ENCODE results near the gene DCP1B.
"Not testable (repeated sequence)": the region's sequence is repeated elsewhere in the genome, so short reads cannot be mapped to it uniquely, and the experiment has no call there.

DCP1B gene

GRCh38 chr12:1974812-1975211, 29.4 kb downstream of the DCP1B start:
- DNase-seq (ENCODE audit: low spot score): no peak

GRCh38 chr12:1972856-1973317, 31.4 kb downstream of the DCP1B start:
- DNase-seq (ENCODE audit: low spot score): no peak

- DNase-seq (ENCODE audit: low spot score): no peak
These were observed 32.0 kb downstream of the DCP1B start for GRCh38 chr12:1972260-1972659.

GRCh38 chr12:1970331-1970900, 33.8 kb downstream of the DCP1B start:
- DNase-seq (ENCODE audit: low spot score): no peak

GRCh38 chr12:1966561-1967226, 37.6 kb downstream of the DCP1B start:
- no peak for DNase-seq (ENCODE audit: low spot score)

- DNase-seq (ENCODE audit: low spot score): no peak
These were observed 38.3 kb downstream of the DCP1B start for GRCh38 chr12:1965916-1966315.

GRCh38 chr12:1962051-1963020, 41.9 kb downstream of the DCP1B start:
- DNase-seq (ENCODE audit: low spot score): no peak

GRCh38 chr12:1956716-1957115, 47.5 kb downstream of the DCP1B start:
- DNase-seq (ENCODE audit: low spot score): no peak

GRCh38 chr12:1949771-1950470, 54.3 kb downstream of the DCP1B start:
- no peak for DNase-seq (ENCODE audit: low spot score)

- DNase-seq (ENCODE audit: low spot score): no peak
These were observed 55.4 kb downstream of the DCP1B start for GRCh38 chr12:1948883-1949282.

GRCh38 chr12:1947081-1947480, 57.2 kb downstream of the DCP1B start:
- DNase-seq (ENCODE audit: low spot score): no peak

GRCh38 chr12:1946296-1946695, 58.0 kb downstream of the DCP1B start:
- DNase-seq (ENCODE audit: low spot score): no peak

GRCh38 chr12:1945502-1945901, 58.8 kb downstream of the DCP1B start:
- not testable (repeated sequence) for DNase-seq (ENCODE audit: low spot score)

GRCh38 chr12:1939801-1940607, 64.3 kb downstream of the DCP1B start:
- peak; percentile 92 for DNase-seq (ENCODE audit: low spot score)

- no peak for DNase-seq (ENCODE audit: low spot score)
These were observed 64.9 kb downstream of the DCP1B start for GRCh38 chr12:1939331-1939730.

GRCh38 chr12:1937481-1938224, 66.6 kb downstream of the DCP1B start:
- DNase-seq (ENCODE audit: low spot score): no peak

- DNase-seq (ENCODE audit: low spot score): no peak
These were observed 67.6 kb downstream of the DCP1B start for GRCh38 chr12:1936406-1937320.

- DNase-seq (ENCODE audit: low spot score): no peak
These were observed 68.4 kb downstream of the DCP1B start for GRCh38 chr12:1935700-1936378.

GRCh38 chr12:1935242-1935641, 69.0 kb downstream of the DCP1B start:
- DNase-seq (ENCODE audit: low spot score): no peak
